Stimulated activated CD8-positive, alpha-beta memory T cell treated with anti-CD3 and anti-CD28 coated beads, Interleukin-2, amount 100 ng/mL, for 48 hours (primary cell): ENCODE data around the gene MCOLN1.
"Not testable (repeated sequence)": the region's sequence is repeated elsewhere in the genome, so short reads cannot be mapped to it uniquely, and the experiment has no call there.

Experiments used
- DNase-seq, 2 donors: peaks; one replicate each; pipeline ENCODE4 v3.0.0-alpha.2; 2020; ENCODE audit warnings: low read depth in 2 of 2

MCOLN1 gene

GRCh38 chr19:7524992-7525739 is 2.7 kb downstream of the MCOLN1 start:
- DNase-seq: no peak

DNA sequence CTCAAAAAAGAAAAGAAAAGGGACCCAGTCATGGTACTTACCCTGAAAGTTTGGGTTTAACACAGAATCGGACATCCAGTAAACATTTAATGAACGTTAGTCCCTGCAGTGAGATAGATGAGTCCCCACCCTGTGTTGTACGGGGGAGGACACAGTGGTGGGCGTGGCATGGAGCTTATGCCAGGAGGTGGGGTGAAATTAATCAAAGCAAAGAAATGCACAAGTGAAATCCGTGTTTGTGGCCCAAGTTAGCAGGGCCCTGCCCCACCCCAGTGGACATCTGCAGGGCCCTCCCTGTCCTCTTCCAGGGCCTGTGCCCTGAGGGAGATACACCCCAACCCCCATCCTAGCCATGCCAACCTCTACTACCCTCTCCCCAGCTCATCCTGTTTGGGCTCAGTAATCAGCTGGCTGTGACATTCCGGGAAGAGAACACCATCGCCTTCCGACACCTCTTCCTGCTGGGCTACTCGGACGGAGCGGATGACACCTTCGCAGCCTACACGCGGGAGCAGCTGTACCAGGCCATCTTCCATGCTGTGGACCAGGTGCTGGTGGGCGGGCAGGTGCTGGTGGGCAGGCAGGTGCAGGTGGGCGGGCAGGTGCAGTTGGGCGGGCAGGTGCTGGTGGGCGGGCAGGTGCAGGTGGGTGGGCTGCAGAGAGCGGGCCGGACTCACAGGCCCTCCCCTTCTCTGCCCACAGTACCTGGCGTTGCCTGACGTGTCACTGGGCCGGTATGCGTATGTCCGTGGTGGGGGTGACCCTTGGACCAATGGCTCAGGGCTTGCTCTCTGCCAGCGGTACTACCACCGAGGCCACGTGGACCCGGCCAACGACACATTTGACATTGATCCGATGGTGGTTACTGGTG is 3.9 kb downstream of the MCOLN1 start:
- DNase-seq: no peak

- no peak for DNase-seq
These were observed 5.2 kb downstream of the MCOLN1 start for GRCh38 chr19:7527516-7528191.

DNA sequence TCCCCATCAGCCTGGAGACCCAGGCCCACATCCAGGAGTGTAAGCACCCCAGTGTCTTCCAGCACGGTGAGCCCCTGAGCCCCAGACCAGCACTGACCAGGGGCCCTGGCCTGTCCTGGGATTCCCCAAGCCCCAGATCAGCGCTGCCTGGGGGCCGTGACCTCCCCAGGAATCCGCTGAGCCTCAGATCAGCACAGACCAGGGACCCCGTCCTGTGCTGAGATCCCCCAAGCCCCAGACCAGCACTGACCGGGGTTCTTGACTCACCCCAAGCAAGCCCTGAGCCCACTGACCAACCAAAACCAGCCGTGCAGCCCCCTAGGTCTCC is 5.7 kb downstream of the MCOLN1 start:
- no peak for DNase-seq

DNA sequence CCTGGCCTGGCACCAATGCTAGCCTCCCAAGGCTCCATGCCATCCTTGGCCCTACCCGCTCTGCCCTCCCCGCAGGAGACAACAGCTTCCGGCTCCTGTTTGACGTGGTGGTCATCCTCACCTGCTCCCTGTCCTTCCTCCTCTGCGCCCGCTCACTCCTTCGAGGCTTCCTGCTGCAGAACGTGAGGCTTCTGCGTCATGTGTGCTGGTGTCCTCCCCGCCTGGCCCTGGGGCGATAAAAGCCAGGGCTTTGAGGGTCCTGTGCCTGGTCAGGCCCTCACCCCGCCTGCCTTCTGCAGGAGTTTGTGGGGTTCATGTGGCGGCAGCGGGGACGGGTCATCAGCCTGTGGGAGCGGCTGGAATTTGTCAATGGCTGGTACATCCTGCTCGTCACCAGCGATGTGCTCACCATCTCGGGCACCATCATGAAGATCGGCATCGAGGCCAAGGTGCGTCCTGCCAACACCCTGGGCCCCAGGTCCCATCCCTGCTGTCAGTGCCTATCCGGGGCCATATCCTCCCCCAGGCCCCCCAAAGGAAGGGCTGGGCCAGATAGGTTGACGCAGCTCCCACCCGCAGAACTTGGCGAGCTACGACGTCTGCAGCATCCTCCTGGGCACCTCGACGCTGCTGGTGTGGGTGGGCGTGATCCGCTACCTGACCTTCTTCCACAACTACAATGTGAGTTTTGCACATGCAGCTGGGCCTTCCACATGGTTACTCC is 6.3 kb downstream of the MCOLN1 start:
- no peak for DNase-seq

GRCh38 chr19:7529246-7529600 is 6.8 kb downstream of the MCOLN1 start:
- no peak for DNase-seq

DNA sequence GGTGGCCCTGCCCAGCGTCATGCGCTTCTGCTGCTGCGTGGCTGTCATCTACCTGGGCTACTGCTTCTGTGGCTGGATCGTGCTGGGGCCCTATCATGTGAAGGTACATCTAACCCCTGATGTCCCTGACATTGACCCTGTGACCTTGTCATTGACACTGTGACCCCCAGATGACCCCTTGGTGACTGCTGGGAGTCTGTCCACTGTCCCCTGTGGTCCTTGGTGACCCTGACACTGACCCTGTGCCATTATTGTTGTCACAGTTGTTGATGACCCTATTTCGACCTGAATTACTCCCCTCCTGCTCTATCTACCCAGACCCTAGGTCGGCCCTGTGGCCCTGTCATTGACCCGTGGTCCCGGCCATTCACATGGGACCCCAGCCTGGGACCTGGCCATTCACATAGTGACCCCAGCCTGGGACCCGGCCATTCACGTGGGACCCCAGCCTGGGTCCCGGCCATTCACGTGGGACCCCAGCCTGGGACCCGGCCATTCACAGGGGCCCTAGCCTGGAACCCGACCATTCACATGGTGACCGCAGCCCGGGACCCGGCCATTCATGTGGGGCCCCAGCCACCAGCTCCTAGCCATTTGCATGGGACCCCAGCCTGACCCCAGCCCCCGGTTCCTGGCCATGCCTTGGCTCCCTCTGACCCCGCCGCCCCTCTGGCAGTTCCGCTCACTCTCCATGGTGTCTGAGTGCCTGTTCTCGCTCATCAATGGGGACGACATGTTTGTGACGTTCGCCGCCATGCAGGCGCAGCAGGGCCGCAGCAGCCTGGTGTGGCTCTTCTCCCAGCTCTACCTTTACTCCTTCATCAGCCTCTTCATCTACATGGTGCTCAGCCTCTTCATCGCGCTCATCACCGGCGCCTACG is 7.4 kb downstream of the MCOLN1 start:
- DNase-seq: no peak

DNA sequence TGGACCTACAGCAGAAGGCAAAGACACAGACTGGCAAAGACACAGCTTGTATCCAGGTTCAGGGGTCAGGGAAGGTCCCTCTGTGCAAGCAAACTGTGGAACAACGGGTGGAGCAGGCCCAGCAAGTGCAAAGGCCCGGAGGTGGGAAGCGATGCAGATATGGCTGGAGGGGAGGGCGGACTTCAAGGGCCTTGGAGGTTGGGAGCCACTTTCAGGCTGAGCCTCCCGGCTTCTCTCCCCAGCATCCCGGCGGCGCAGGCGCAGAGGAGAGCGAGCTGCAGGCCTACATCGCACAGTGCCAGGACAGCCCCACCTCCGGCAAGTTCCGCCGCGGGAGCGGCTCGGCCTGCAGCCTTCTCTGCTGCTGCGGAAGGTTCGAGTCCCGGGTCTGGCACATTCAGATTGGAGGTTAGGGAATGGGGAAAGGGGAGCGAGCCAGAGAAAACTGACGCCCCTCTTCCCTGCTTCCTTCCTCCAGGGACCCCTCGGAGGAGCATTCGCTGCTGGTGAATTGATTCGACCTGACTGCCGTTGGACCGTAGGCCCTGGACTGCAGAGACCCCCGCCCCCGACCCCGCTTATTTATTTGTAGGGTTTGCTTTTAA is 11.0 kb downstream of the MCOLN1 start:
- no peak for DNase-seq

- peak; percentile 71 to 74 for DNase-seq
These were observed 11.6 kb downstream of the MCOLN1 start for GRCh38 chr19:7533925-7534480.

DNA sequence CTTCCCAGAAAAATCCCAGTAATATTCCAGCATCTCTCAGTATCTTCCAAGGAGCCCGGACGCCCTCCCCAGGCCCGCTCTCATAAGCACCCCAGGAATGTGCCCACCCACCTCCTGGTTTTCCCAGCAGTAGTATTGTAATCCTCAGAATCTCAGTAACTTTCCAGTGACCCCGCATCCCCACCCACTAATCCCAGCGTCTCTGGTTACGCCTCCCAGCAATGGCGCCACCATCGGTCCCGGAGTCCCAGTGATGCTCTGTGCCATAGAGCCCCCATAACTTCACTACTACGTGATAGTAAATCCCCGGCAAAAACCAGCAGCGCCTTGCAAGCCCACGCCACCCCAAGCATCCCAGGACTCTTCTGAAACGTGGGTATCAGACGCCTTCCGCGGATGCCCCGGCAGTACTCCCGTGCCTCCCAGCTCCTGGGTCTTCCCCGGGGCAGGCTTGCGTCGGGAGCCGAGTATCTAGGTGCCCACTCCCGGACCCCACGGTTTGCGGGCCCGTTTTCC is 12.2 kb downstream of the MCOLN1 start:
- peak in 1 of 2 donors; percentile 23 for DNase-seq

GRCh38 chr19:7535047-7535997 is 12.9 kb downstream of the MCOLN1 start, which contains the start of gene PNPLA6:
TSS of gene PNPLA6 (plus strand) at chr19:7535717. CDS start at chr19:7535789, 72 bp downstream.
- peak; percentile 91 to 92 for DNase-seq

DNA sequence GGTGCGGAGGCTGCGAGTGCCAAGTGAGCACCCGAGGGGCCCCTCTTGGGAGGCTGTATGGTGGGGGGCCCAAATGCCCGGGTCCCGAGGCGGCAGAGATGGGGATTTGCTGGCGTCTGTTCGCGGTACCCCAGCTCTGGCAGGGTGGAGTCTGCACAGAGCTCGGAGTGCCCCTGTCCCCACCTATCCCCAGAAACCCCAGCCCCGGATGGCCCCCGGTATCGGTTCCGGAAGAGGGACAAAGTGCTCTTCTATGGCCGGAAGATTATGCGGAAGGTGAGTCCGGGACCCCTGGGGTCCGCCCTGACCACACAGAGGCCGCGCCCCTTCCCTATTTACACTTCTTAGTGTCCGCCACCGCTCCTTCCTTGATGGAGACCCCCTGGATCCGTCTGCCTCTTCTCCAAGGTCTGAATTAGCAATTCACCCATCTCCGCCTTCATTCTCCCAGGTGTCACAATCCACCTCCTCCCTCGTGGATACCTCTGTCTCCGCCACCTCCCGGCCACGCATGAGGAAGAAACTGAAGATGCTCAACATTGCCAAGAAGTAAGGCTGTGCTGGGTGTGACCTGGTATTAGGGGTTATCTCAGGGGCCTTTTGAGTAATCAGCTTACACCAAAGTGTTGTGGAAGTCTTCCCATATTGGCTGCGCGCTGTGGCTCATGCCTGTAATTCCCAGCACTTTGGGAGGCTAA is 13.7 kb downstream of the MCOLN1 start:
- DNase-seq: no peak

DNA sequence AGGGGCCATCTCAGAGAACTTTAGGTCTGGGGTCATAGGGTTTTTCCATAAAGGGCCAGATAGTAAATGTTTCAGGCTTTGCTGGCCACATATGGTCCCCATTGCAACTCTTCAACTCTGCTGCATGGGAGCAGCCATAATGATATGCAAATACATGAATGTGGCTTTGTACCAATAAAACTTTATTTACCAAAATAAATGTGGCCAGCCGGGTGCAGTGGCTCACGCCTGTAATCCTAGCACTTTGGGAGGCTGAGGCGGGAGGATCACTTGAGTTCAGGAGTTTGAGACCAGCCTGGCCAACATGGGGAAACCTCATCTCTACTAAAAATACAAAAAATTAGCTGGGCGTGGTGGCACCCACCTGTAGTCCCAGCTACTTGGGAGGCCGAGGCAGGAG is 16.6 kb downstream of the MCOLN1 start:
- DNase-seq: not testable (repeated sequence)

DNA sequence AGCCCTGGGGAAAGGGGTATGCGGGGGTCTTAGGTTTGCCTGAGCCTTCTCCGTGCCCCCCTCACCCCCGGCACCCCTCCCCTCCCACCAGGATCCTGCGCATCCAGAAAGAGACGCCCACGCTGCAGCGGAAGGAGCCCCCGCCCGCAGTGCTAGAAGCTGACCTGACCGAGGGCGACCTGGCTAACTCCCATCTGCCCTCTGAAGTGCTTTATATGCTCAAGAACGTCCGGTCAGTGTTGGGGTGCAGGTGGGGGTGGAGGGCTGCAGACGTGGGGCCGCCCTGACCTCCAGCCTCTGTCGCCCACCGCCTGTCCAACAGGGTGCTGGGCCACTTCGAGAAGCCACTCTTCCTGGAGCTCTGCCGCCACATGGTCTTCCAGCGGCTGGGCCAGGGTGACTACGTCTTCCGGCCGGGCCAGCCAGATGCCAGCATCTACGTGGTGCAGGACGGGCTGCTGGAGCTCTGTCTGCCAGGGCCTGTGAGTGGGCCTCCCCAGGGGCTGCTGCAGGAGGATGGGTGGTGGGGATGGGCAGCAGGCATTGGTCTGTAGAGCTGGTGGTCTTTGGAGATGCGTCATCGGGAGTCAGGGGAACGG is 17.5 kb downstream of the MCOLN1 start:
- no peak for DNase-seq

DNA sequence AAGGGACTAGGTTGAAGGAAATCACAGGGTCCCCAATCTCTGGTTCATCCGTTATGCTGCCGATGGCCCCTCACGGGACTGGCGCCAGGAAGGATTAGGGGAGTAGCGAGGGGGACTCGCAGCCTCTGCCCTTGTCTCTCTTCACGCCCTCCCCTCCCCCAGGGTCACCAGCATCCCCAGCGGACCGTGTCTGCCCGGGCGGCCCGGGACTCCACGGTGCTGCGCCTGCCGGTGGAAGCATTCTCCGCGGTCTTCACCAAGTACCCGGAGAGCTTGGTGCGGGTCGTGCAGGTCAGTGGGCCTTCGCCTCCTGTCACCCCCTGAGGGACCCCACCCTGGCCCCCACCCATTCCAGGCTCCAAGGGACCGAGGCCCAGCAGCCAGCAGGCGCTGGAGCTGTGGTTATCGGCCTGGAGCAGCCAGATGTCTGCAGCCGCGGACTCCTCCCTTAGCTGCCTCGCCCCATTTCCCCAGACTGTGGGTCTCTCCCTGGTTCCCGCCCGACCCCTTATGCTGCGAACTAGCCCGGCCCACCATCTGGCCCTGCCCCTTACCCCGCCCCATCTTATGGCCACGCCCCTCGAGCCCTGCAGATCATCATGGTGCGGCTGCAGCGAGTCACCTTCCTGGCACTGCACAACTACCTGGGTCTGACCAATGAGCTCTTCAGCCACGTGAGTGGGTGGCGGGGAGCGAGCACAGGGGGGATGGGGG is 18.5 kb downstream of the MCOLN1 start:
- DNase-seq: peak; percentile 37 to 57

GRCh38 chr19:7541475-7541824 is 19.0 kb downstream of the MCOLN1 start:
- DNase-seq: no peak

DNA sequence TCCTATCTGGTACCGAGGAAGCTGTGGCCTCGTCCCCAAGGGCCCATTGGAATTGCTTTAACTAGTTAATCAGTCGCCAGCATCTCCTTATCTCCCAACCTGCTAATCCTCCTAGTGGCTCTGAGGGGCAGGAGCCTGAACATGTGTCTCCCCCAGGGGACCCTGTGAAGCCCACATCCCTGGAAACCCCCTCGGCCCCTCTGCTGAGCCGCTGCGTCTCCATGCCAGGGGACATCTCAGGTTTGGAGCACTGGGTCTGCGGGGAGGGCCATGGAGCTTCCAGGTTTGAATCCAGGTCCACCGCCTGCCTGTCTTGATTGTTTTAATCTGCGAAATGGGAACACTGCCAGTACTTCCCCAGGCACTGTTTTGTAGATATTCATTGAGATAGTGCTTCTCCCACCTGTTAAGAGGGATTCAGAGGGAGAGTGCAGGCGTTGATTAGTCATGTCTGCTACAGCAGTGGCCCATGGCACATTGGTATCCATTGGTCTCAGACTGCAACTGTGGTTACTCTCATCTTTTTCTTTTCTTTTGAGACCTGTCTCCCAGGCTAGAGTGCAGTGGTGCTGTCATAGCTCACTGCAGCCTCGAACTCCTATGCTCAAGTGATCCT is 19.5 kb downstream of the MCOLN1 start:
- no peak for DNase-seq
